Activated naive CD8-positive, alpha-beta T cell treated with anti-CD3 and anti-CD28 coated beads, Interleukin-2, amount 50 U/mL, for 24 hours (primary cell): ENCODE results near the gene NT5DC1.
A peak's percentile ranks its signal among the peaks of the same experiment; 100 is the strongest.

Experiments
- ATAC-seq: fragments of 150-1000 bp; cut with Tn5 transposase; one replicate; pipeline ENCODE4 v1.10.0; 2021
- DNase-seq: peaks from one replicate; pipeline ENCODE4 v3.0.0; 2021
- H3K27ac Mint-ChIP-seq: one replicate; pipeline ENCODE4 v1.8.0; 2021; ENCODE audit warnings: mild to moderate bottlenecking, mixed read lengths
- H3K27me3 Mint-ChIP-seq: one replicate; pipeline ENCODE4 v1.8.0; 2021; ENCODE audit warnings: mixed read lengths
- H3K36me3 Mint-ChIP-seq: one replicate; pipeline ENCODE4 v1.8.0; 2021; ENCODE audit warnings: low read depth, mixed read lengths
- H3K4me1 Mint-ChIP-seq: one replicate; pipeline ENCODE4 v1.8.0; 2021; ENCODE audit warnings: mixed read lengths
- H3K4me3 Mint-ChIP-seq: one replicate; pipeline ENCODE4 v1.8.0; 2021; ENCODE audit warnings: mild to moderate bottlenecking, moderate library complexity, mixed read lengths
- H3K9me3 Mint-ChIP-seq: one replicate; pipeline ENCODE4 v1.8.0; 2021; ENCODE audit warnings: mixed read lengths

Gene NT5DC1

GRCh38 chr6:116100419-116101301 lies at the start of gene NT5DC1:
TSS of gene NT5DC1 (plus strand) at chr6:116100853. CDS start at chr6:116100931, 78 bp downstream.
- Mint-ChIP-seq H3K4me1 (peaks cover 57% of the 10 kb centered on the region), H3K9me3 (peaks cover 4% of the 10 kb centered on the region), H3K36me3 (peaks cover 6% of the 10 kb centered on the region), H3K27ac (peak within 1 kb of the TSS; percentile 82), H3K4me3 (peak within 1 kb of the TSS; percentile 87), H3K27me3 (no peaks in the 10 kb centered on the region)
- DNase-seq, result peak; percentile 87
- ATAC-seq, result peak; percentile 92

- H3K9me3 Mint-ChIP-seq, result no peaks in the 10 kb centered on the region
- DNase-seq, result no peak
- ATAC-seq, result no peak
- no peaks in the 10 kb centered on the region for H3K36me3 Mint-ChIP-seq
- no peaks in the 10 kb centered on the region for H3K4me1 Mint-ChIP-seq
- no peak overlapping the region for H3K27ac Mint-ChIP-seq
- H3K4me3 Mint-ChIP-seq, result no peak overlapping the region
- H3K27me3 Mint-ChIP-seq, result peaks cover 16% of the 10 kb centered on the region
Measured at GRCh38 chr6:116051244-116051643, 49.4 kb upstream of the NT5DC1 start.

GRCh38 chr6:116055513-116055912 lies 45.1 kb upstream of the NT5DC1 start:
- Mint-ChIP-seq H3K4me1 (no peaks in the 10 kb centered on the region), H3K27ac (no peak overlapping the region), H3K9me3 (no peaks in the 10 kb centered on the region), H3K4me3 (no peak overlapping the region), H3K27me3 (peaks cover 10% of the 10 kb centered on the region), H3K36me3 (no peaks in the 10 kb centered on the region)
- no peak for DNase-seq
- no peak for ATAC-seq

GRCh38 chr6:116057766-116058165 lies 42.9 kb upstream of the NT5DC1 start:
- Mint-ChIP-seq H3K27me3 (peaks cover 2% of the 10 kb centered on the region), H3K36me3 (no peaks in the 10 kb centered on the region), H3K4me3 (no peak overlapping the region), H3K27ac (no peak overlapping the region), H3K4me1 (no peaks in the 10 kb centered on the region), H3K9me3 (no peaks in the 10 kb centered on the region)
- DNase-seq (no peak), ATAC-seq (no peak)

- H3K27me3 Mint-ChIP-seq, result peaks cover 10% of the 10 kb centered on the region
- H3K36me3 Mint-ChIP-seq, result no peaks in the 10 kb centered on the region
- H3K27ac Mint-ChIP-seq, result no peak overlapping the region
- H3K4me3 Mint-ChIP-seq, result no peak overlapping the region
- H3K9me3 Mint-ChIP-seq, result no peaks in the 10 kb centered on the region
- H3K4me1 Mint-ChIP-seq, result no peaks in the 10 kb centered on the region
- ATAC-seq (no peak), DNase-seq (no peak)
Measured at GRCh38 chr6:116059713-116060571, 40.7 kb upstream of the NT5DC1 start.

- Mint-ChIP-seq H3K27me3 (peaks cover 7% of the 10 kb centered on the region), H3K9me3 (no peaks in the 10 kb centered on the region), H3K4me1 (no peaks in the 10 kb centered on the region), H3K36me3 (no peaks in the 10 kb centered on the region), H3K27ac (no peak within 1 kb of the TSS), H3K4me3 (no peak within 1 kb of the TSS)
- ATAC-seq (no peak), DNase-seq (no peak)
Measured at GRCh38 chr6:116060572-116061283, 39.9 kb upstream of the NT5DC1 start, which contains the start of gene FRK. TSS of gene FRK (minus strand) at chr6:116060891. CDS start at chr6:116060311, 580 bp downstream.

- DNase-seq (no peak), ATAC-seq (no peak)
- H3K27me3 Mint-ChIP-seq, result peaks cover 7% of the 10 kb centered on the region
- H3K4me3 Mint-ChIP-seq, result no peak overlapping the region
- H3K36me3 Mint-ChIP-seq, result no peaks in the 10 kb centered on the region
- H3K4me1 Mint-ChIP-seq, result no peaks in the 10 kb centered on the region
- no peaks in the 10 kb centered on the region for H3K9me3 Mint-ChIP-seq
- no peak overlapping the region for H3K27ac Mint-ChIP-seq
Measured at GRCh38 chr6:116062496-116062895, 38.2 kb upstream of the NT5DC1 start.

GRCh38 chr6:116064666-116065065 lies 36.0 kb upstream of the NT5DC1 start:
- no peaks in the 10 kb centered on the region for H3K4me1 Mint-ChIP-seq
- peaks cover 11% of the 10 kb centered on the region for H3K27me3 Mint-ChIP-seq
- ATAC-seq, result no peak
- no peak overlapping the region for H3K27ac Mint-ChIP-seq
- DNase-seq, result no peak
- no peak overlapping the region for H3K4me3 Mint-ChIP-seq
- H3K36me3 Mint-ChIP-seq, result no peaks in the 10 kb centered on the region
- no peaks in the 10 kb centered on the region for H3K9me3 Mint-ChIP-seq

GRCh38 chr6:116066789-116067188 lies 33.9 kb upstream of the NT5DC1 start:
- peaks cover 11% of the 10 kb centered on the region for H3K27me3 Mint-ChIP-seq

GRCh38 chr6:116070101-116070500 lies 30.6 kb upstream of the NT5DC1 start:
- no peaks in the 10 kb centered on the region for H3K36me3 Mint-ChIP-seq
- H3K9me3 Mint-ChIP-seq, result no peaks in the 10 kb centered on the region
- no peak overlapping the region for H3K27ac Mint-ChIP-seq
- H3K4me1 Mint-ChIP-seq, result no peaks in the 10 kb centered on the region
- H3K4me3 Mint-ChIP-seq, result no peak overlapping the region
- no peak for ATAC-seq
- H3K27me3 Mint-ChIP-seq, result peaks cover 3% of the 10 kb centered on the region
- DNase-seq, result no peak

More at GRCh38 chr6:116066789-116067188, 33.9 kb upstream of the NT5DC1 start:
- H3K4me3 Mint-ChIP-seq, result no peak overlapping the region
- no peaks in the 10 kb centered on the region for H3K36me3 Mint-ChIP-seq
- no peaks in the 10 kb centered on the region for H3K4me1 Mint-ChIP-seq
- no peaks in the 10 kb centered on the region for H3K9me3 Mint-ChIP-seq
- DNase-seq (no peak), ATAC-seq (no peak)
- no peak overlapping the region for H3K27ac Mint-ChIP-seq

- Mint-ChIP-seq H3K27ac (no peak overlapping the region), H3K4me1 (no peaks in the 10 kb centered on the region), H3K9me3 (no peaks in the 10 kb centered on the region), H3K4me3 (no peak overlapping the region), H3K27me3 (peaks cover 3% of the 10 kb centered on the region), H3K36me3 (no peaks in the 10 kb centered on the region)
- ATAC-seq, result no peak
- DNase-seq, result no peak
Measured at GRCh38 chr6:116070616-116071389, 29.9 kb upstream of the NT5DC1 start.

- DNase-seq (no peak), ATAC-seq (no peak)
- no peak overlapping the region for H3K4me3 Mint-ChIP-seq
- H3K27ac Mint-ChIP-seq, result no peak overlapping the region
- H3K27me3 Mint-ChIP-seq, result peaks cover 3% of the 10 kb centered on the region
- no peaks in the 10 kb centered on the region for H3K9me3 Mint-ChIP-seq
- no peaks in the 10 kb centered on the region for H3K36me3 Mint-ChIP-seq
- no peaks in the 10 kb centered on the region for H3K4me1 Mint-ChIP-seq
Measured at GRCh38 chr6:116072368-116072767, 28.3 kb upstream of the NT5DC1 start.

GRCh38 chr6:116073765-116074440 lies 26.8 kb upstream of the NT5DC1 start:
- no peaks in the 10 kb centered on the region for H3K4me1 Mint-ChIP-seq
- H3K9me3 Mint-ChIP-seq, result no peaks in the 10 kb centered on the region
- no peak overlapping the region for H3K27ac Mint-ChIP-seq
- no peak for ATAC-seq
- H3K27me3 Mint-ChIP-seq, result peaks cover 6% of the 10 kb centered on the region
- no peak overlapping the region for H3K4me3 Mint-ChIP-seq
- no peak for DNase-seq
- no peaks in the 10 kb centered on the region for H3K36me3 Mint-ChIP-seq
